GM21360 (cell line): Measurements from ENCODE around the gene TAF1B.
A peak's percentile ranks its signal among the peaks of the same experiment; 100 is the strongest.

ENCODE experiments used
- ATAC-seq: cut with Tn5 transposase; IDR thresholded peaks from one replicate; pipeline ENCODE4 v1.9.1; 2021; ENCODE audit warnings: mild to moderate bottlenecking, moderate library complexity; ENCODE audit not compliant: unreplicated experiment

TAF1B gene

GRCh38 chr2:9843229-9844035, at the start of gene TAF1B:
TSS of gene TAF1B (plus strand) at chr2:9843474. CDS start at chr2:9843542, 68 bp downstream.
- ATAC-seq, result peak; percentile 73

- no peak for ATAC-seq
These were observed 49.2 kb upstream of the TAF1B start for GRCh38 chr2:9793918-9794717.

- ATAC-seq, result no peak
These were observed 48.2 kb upstream of the TAF1B start for GRCh38 chr2:9795071-9795470.

- no peak for ATAC-seq
These were observed 46.9 kb upstream of the TAF1B start for GRCh38 chr2:9796056-9797010.

GRCh38 chr2:9797086-9797485, 46.2 kb upstream of the TAF1B start:
- ATAC-seq, result no peak

- no peak for ATAC-seq
These were observed 45.4 kb upstream of the TAF1B start for GRCh38 chr2:9797681-9798556.

- no peak for ATAC-seq
These were observed 44.2 kb upstream of the TAF1B start for GRCh38 chr2:9799011-9799596.

- peak; percentile 73 for ATAC-seq
These were observed 43.3 kb upstream of the TAF1B start for GRCh38 chr2:9799729-9800632.

- ATAC-seq, result no peak
These were observed 42.7 kb upstream of the TAF1B start for GRCh38 chr2:9800639-9800974.

GRCh38 chr2:9800975-9801726, 42.1 kb upstream of the TAF1B start:
- no peak for ATAC-seq

GRCh38 chr2:9802576-9802993, 40.7 kb upstream of the TAF1B start:
- no peak for ATAC-seq

GRCh38 chr2:9803023-9803805, 40.1 kb upstream of the TAF1B start:
- no peak for ATAC-seq

GRCh38 chr2:9805435-9806297, 37.6 kb upstream of the TAF1B start:
- ATAC-seq, result no peak

GRCh38 chr2:9806298-9806610, 37.0 kb upstream of the TAF1B start:
- ATAC-seq, result no peak

GRCh38 chr2:9806656-9807055, 36.6 kb upstream of the TAF1B start:
- no peak for ATAC-seq

- no peak for ATAC-seq
These were observed 36.2 kb upstream of the TAF1B start for GRCh38 chr2:9807056-9807455.
